HCT116 (cell line): ENCODE data around the gene EHD4. TPM values are rescaled to one million over a fixed set of nuclear protein-coding genes. Genes with fewer than 3 reads are reported as not detected.

ENCODE experiments used
- ATAC-seq: fragments of 200-7000 bp; cut with Tn5 transposase; 2 replicates; pipeline ENCODE4 v1.9.1; 2020; ENCODE audit warnings: mild to moderate bottlenecking, moderate library complexity
- BruUV-seq: library from RNA; stranded (reverse); fragments of 400-500 nt; replicated peaks from 2 replicates; lab custom pipeline; 2021; lab: Mats Ljungman, UMichigan
- CTCF ChIA-PET: fragments of 300-600 bp; sonication (Branson Sonifier 250); formaldehyde crosslinking; loops from one replicate; lab custom pipeline; 2021; ENCODE audit warnings: antibody characterized with exemption; lab: Charles Lee
- POLR2A ChIA-PET: fragments of 300-600, 350-600 bp; sonication (Branson Sonifier 250); formaldehyde crosslinking; loops from one replicate; lab custom pipeline; 2021; ENCODE audit warnings: antibody characterized with exemption; lab: Charles Lee
- RAD21 ChIA-PET, 2 experiments: fragments of 300-600 bp; sonication (Branson Sonifier 250); formaldehyde crosslinking; loops; one replicate each; lab custom pipeline; 2023; ENCODE audit warnings: low total read pairs in 2 of 2; ENCODE audit not compliant: uncharacterized antibody in 2 of 2, unreplicated experiment in 2 of 2, low non-redundant PET in 1 of 2; lab: Charles Lee
- DNase-seq: peaks from one replicate; pipeline ENCODE4 v3.0.0-alpha.2; 2010; ENCODE audit warnings: low read depth, low spot score
- H2AFZ ChIP-seq: fragments of 200-600 bp; shearing (Covaris generic), sonication (generic); 2 replicates; pipeline ENCODE4 v1.6.1; 2017; ENCODE audit warnings: low read depth, mixed run types, mixed read lengths, antibody characterized with exemption, low read length; ENCODE audit not compliant: poor library complexity, severe bottlenecking
- H3K27ac ChIP-seq: 2 replicates; pipeline ENCODE4 v1.5.1; 2012; ENCODE audit warnings: low read depth, low read length
- H3K27me3 ChIP-seq: fragments of 200-600 bp; sonication (generic); 2 replicates; pipeline ENCODE4 v1.6.1; 2016; ENCODE audit warnings: mixed run types, low read length, mixed read lengths; ENCODE audit not compliant: insufficient read depth
- H3K36me3 ChIP-seq, 2 experiments: fragments of 200-500 bp in 1 of 2; fragments of 200-600 bp in 1 of 2; sonication (Bioruptor generic) in 1 of 2; sonication (generic) in 1 of 2; 2 replicates each; pipeline versions ENCODE4 v1.5.1 to v1.6.1; 2014 to 2016; ENCODE audit warnings: low read length in 2 of 2, inconsistent platforms in 1 of 2, mixed read lengths in 1 of 2, mixed run types in 1 of 2; ENCODE audit not compliant: insufficient read depth in 2 of 2, control insufficient read depth in 1 of 2
- H3K4me1 ChIP-seq, 2 experiments: fragments of 200-600 bp in 1 of 2; sonication (generic) in 1 of 2; 2 replicates each; pipeline versions ENCODE4 v1.5.1 to v1.6.1; 2012 to 2017; ENCODE audit warnings: low read length in 2 of 2, inconsistent platforms in 1 of 2, mild to moderate bottlenecking in 1 of 2, mixed read lengths in 1 of 2, mixed run types in 1 of 2, moderate library complexity in 1 of 2; ENCODE audit not compliant: insufficient read depth in 2 of 2, control insufficient read depth in 1 of 2
- H3K4me2 ChIP-seq: fragments of 200-600 bp; sonication (generic); 2 replicates; pipeline ENCODE4 v1.6.1; 2017; ENCODE audit warnings: mixed run types, low read length, mixed read lengths
- H3K4me3 ChIP-seq, 2 experiments: fragments of 200-600 bp in 1 of 2; sonication (generic) in 1 of 2; replicated peaks in 1 of 2; 2 replicates each; pipeline ENCODE4 v1.5.1; 2011 to 2016; ENCODE audit warnings: low read length in 2 of 2, control low read depth in 1 of 2, low read depth in 1 of 2, mild to moderate bottlenecking in 1 of 2, mixed read lengths in 1 of 2, mixed run types in 1 of 2
- H3K79me2 ChIP-seq: fragments of 200-600 bp; sonication (generic); 2 replicates; pipeline ENCODE4 v1.6.1; 2017; ENCODE audit warnings: mild to moderate bottlenecking, mixed run types, low read length, moderate library complexity, mixed read lengths; ENCODE audit not compliant: insufficient read depth
- H3K9ac ChIP-seq: fragments of 200-600 bp; sonication (generic); 2 replicates; pipeline ENCODE4 v1.6.1; 2016; ENCODE audit warnings: low read length, mixed read lengths
- H3K9me2 ChIP-seq: fragments of 200-600 bp; sonication (generic), shearing (Covaris generic); 2 replicates; pipeline ENCODE4 v1.6.1; 2017; ENCODE audit warnings: mixed run types, mild to moderate bottlenecking, moderate library complexity; ENCODE audit not compliant: insufficient read depth
- H3K9me3 ChIP-seq, 2 experiments: fragments of 200-500 bp in 1 of 2; fragments of 200-600 bp in 1 of 2; sonication (Bioruptor generic) in 1 of 2; sonication (generic) in 1 of 2; 2 replicates each; pipeline ENCODE4 v1.6.1; 2014 to 2017; ENCODE audit warnings: low read length in 2 of 2, mixed read lengths in 2 of 2, inconsistent platforms in 1 of 2, low read depth in 1 of 2, mild to moderate bottlenecking in 1 of 2, mixed run types in 1 of 2, moderate library complexity in 1 of 2; ENCODE audit not compliant: control insufficient read depth in 1 of 2, insufficient read depth in 1 of 2
- H4K20me1 ChIP-seq: fragments of 200-600 bp; sonication (generic), shearing (Covaris generic); 2 replicates; pipeline ENCODE4 v1.6.1; 2017; ENCODE audit warnings: mixed run types, mild to moderate bottlenecking, moderate library complexity; ENCODE audit not compliant: insufficient read depth
- ATF3 ChIP-seq: IDR thresholded peaks from 2 replicates; pipeline ENCODE4 v1.6.1; 2012
- CBX3 ChIP-seq: IDR thresholded peaks from 2 replicates; pipeline ENCODE4 v1.6.1; 2012; ENCODE audit warnings: low read depth
- CEBPB ChIP-seq: IDR thresholded peaks from 2 replicates; pipeline ENCODE4 v1.6.1; 2012; ENCODE audit warnings: low read depth
- CTCF ChIP-seq, 3 experiments: fragments of 200-600 bp in 1 of 3; sonication (generic) in 1 of 3; IDR thresholded peaks in 2 of 3; conservative IDR thresholded peaks in 1 of 3; 2 replicates each; pipeline ENCODE4 v1.5.1; 2012 to 2017; ENCODE audit warnings: low read depth in 2 of 3, low read length in 2 of 3, antibody characterized with exemption in 1 of 3, borderline replicate concordance in 1 of 3, control low read depth in 1 of 3, mild to moderate bottlenecking in 1 of 3, mixed read lengths in 1 of 3, mixed run types in 1 of 3, moderate library complexity in 1 of 3; ENCODE audit not compliant: insufficient read depth in 1 of 3
- EGR1 ChIP-seq: IDR thresholded peaks from 2 replicates; pipeline ENCODE4 v1.6.1; 2012; ENCODE audit warnings: low read depth
- ELF1 ChIP-seq: IDR thresholded peaks from 2 replicates; pipeline ENCODE4 v1.6.1; 2012; ENCODE audit warnings: low read depth, borderline replicate concordance
- EZH2 ChIP-seq: fragments of 200-600 bp; sonication (generic); IDR thresholded peaks from 2 replicates; pipeline ENCODE4 v1.6.1; 2017; ENCODE audit warnings: antibody characterized with exemption, mixed run types
- EZH2phosphoT487 ChIP-seq: fragments of 200-600 bp; IDR thresholded peaks from 2 replicates; pipeline ENCODE4 v1.6.1; 2018; ENCODE audit warnings: antibody characterized with exemption, borderline replicate concordance
- FOSL1 ChIP-seq: IDR thresholded peaks from 2 replicates; pipeline ENCODE4 v1.6.1; 2012; ENCODE audit warnings: low read depth
- JUND ChIP-seq: IDR thresholded peaks from 2 replicates; pipeline ENCODE4 v1.6.1; 2012
- MAX ChIP-seq: IDR thresholded peaks from 2 replicates; pipeline ENCODE4 v1.6.1; 2012
- POLR2AphosphoS5 ChIP-seq: IDR thresholded peaks from 2 replicates; pipeline ENCODE4 v1.6.1; 2011; ENCODE audit warnings: mild to moderate bottlenecking, low read depth, low read length, moderate library complexity
- RAD21 ChIP-seq: IDR thresholded peaks from 2 replicates; pipeline ENCODE4 v1.6.1; 2012; ENCODE audit warnings: low read depth, mild to moderate bottlenecking
- REST ChIP-seq: IDR thresholded peaks from 2 replicates; pipeline ENCODE4 v1.6.1; 2012; ENCODE audit warnings: low read depth
- SP1 ChIP-seq: IDR thresholded peaks from 2 replicates; pipeline ENCODE4 v1.6.1; 2012; ENCODE audit warnings: low read depth
- TCF7L2 ChIP-seq: IDR thresholded peaks from 2 replicates; pipeline ENCODE4 v1.7.0; 2011; ENCODE audit warnings: borderline replicate concordance, inconsistent platforms; ENCODE audit not compliant: insufficient read depth, insufficient read length; ENCODE audit errors: extremely low read depth
- ZBTB33 ChIP-seq: IDR thresholded peaks from 2 replicates; pipeline ENCODE4 v1.6.1; 2011; ENCODE audit warnings: mild to moderate bottlenecking, low read length, moderate library complexity; ENCODE audit not compliant: insufficient replicate concordance; ENCODE audit errors: extremely low read depth
- ZFX ChIP-seq: fragments of 450-650 bp; IDR thresholded peaks from 2 replicates; pipeline ENCODE4 v1.6.1; 2017
- ZNF274 ChIP-seq: fragments of 200-500 bp; sonication (Bioruptor generic); IDR thresholded peaks from 2 replicates; pipeline ENCODE4 v1.6.1; 2014; ENCODE audit warnings: mild to moderate bottlenecking, low read depth, low read length, inconsistent platforms
- intact Hi-C: fragments of 100-400 bp; cut with micrococcal nuclease; formaldehyde crosslinking; loops from 2 replicates; pipeline ENCODE4 v1.10.0; 2022
- total RNA-seq: library from RNA; stranded (reverse); gene quantifications from one replicate; pipeline ENCODE4 v1.2.1, GENCODE V29; 2021; ENCODE audit not compliant: unreplicated experiment

Gene EHD4
- total RNA-seq, 1 experiment from 2014 or later: 28.0 TPM

- no TSS peak for BruUV-seq
- Histone ChIP-seq H3K4me1 (peaks cover 21 to 48% of the 10 kb centered on the region in 2 experiments), H3K27me3 (no peaks in the 10 kb centered on the region), H3K36me3 (no peaks in the 10 kb centered on the region), H3K9me2 (no peaks in the 10 kb centered on the region), H3K4me2 (no peak overlapping the region), H2AFZ (no peak overlapping the region), H3K9me3 (no peaks in the 10 kb centered on the region), H3K79me2 (peaks cover 80% of the 10 kb centered on the region), H4K20me1 (peaks cover 20% of the 10 kb centered on the region; the same call in 1 of the 2 replicates), H3K4me3 (no peak overlapping the region), H3K27ac (no peak overlapping the region), H3K9ac (no peak overlapping the region)
- intact Hi-C loops: no loop called here
- ChIA-PET CTCF (no interaction called here), POLR2A (no interaction called here), RAD21 (no interaction called here)
- TF ChIP-seq CTCF (IDR thresholded peaks at IDR 0.05 in 2 of 3, conservative IDR thresholded peaks at IDR 0.05 in 1 of 3; ENCODE audit: borderline replicate concordance in 1 of 3, insufficient read depth in 1 of 3, low read depth in 2 of 3, low read length in 2 of 3) (no peak), POLR2AphosphoS5 (no peak), EZH2phosphoT487 (no peak), CEBPB (no peak), ZNF274 (no peak), EZH2 (no peak), ELF1 (no peak), CBX3 (no peak), TCF7L2 (no peak), JUND (no peak), ZBTB33 (no peak), ZFX (no peak), RAD21 (no peak), EGR1 (no peak), MAX (no peak), SP1 (no peak), ATF3 (no peak), FOSL1 (no peak), REST (no peak)
- ATAC-seq (no peak), DNase-seq (no peak)
Measured at GRCh38 chr15:41968701-41969100, 3.7 kb downstream of the EHD4 start.
